SK-N-SH (cell line): ENCODE measurements around the gene MSI1.
A peak's percentile ranks its signal among the peaks of the same experiment; 100 is the strongest.

ENCODE experiments used
- FOSL2 ChIP-seq: IDR thresholded peaks from 2 replicates; pipeline ENCODE4 v1.4.0; 2012; ENCODE audit warnings: low read depth, mild to moderate bottlenecking, moderate library complexity, borderline replicate concordance
- RAD21 ChIP-seq: IDR thresholded peaks from 2 replicates; pipeline ENCODE4 v1.6.1; 2012; ENCODE audit warnings: mild to moderate bottlenecking, low read length
- SMC3 ChIP-seq: IDR thresholded peaks from 2 replicates; pipeline ENCODE4 v1.6.1; 2012; ENCODE audit warnings: low read depth, low read length, improper control_type of control experiment
- TF ChIP-seq, protein P1 (sequence below): IDR thresholded peaks from 2 replicates; pipeline ENCODE4 v1.6.1; 2012; ENCODE audit warnings: mild to moderate bottlenecking, low read depth, low read length, moderate library complexity
- TF ChIP-seq, protein P2 (sequence below): fragments of 200-600 bp; sonication (generic); IDR thresholded peaks from 2 replicates; pipeline ENCODE4 v1.6.1; 2017; ENCODE audit warnings: antibody characterized with exemption, mild to moderate bottlenecking, moderate library complexity

DNA sequence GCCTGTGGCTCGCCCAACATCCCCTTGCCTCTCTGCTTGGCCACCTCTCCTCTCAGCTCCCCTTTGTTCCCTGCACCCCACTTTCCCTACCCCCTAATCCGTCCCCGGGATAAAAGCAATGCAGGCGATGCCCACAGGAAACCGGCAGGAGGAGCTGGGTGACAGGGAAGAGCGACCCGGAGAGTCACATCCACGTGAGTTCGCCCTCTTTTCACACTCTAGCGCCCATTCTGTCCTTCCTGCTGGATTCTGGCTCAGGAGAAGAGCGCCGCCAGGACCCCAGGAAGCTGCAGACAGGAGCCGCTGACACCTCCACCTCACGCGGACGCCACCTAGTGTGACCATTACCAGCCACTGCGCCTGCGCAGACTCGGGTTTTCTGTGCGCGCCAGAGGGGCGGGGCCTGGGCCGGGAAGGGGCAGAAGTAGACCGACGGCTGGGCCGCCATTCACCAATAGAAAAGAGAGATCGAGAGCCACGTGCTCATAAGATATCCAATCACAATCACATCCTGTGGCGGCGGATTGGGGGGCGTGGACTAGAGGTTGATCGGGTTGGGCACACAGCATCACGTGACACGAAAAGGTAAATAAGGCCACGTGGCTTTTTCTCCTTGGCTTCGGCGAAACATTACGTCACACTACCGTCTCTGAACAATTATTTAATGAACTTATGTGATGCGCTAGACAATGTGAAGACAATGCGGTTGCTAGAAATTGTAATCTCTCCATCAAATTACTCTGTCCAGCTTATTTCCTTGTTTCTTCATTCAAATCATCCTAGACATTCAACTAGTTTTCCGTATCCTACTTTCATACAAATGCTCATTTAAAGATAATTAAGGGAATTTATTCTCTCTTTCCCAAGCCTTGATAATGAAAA is 51.5 kb downstream of the MSI1 start:
- TF ChIP-seq, protein P1, sequence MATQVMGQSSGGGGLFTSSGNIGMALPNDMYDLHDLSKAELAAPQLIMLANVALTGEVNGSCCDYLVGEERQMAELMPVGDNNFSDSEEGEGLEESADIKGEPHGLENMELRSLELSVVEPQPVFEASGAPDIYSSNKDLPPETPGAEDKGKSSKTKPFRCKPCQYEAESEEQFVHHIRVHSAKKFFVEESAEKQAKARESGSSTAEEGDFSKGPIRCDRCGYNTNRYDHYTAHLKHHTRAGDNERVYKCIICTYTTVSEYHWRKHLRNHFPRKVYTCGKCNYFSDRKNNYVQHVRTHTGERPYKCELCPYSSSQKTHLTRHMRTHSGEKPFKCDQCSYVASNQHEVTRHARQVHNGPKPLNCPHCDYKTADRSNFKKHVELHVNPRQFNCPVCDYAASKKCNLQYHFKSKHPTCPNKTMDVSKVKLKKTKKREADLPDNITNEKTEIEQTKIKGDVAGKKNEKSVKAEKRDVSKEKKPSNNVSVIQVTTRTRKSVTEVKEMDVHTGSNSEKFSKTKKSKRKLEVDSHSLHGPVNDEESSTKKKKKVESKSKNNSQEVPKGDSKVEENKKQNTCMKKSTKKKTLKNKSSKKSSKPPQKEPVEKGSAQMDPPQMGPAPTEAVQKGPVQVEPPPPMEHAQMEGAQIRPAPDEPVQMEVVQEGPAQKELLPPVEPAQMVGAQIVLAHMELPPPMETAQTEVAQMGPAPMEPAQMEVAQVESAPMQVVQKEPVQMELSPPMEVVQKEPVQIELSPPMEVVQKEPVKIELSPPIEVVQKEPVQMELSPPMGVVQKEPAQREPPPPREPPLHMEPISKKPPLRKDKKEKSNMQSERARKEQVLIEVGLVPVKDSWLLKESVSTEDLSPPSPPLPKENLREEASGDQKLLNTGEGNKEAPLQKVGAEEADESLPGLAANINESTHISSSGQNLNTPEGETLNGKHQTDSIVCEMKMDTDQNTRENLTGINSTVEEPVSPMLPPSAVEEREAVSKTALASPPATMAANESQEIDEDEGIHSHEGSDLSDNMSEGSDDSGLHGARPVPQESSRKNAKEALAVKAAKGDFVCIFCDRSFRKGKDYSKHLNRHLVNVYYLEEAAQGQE: no peak
- TF ChIP-seq RAD21 (peak; percentile 31; the same call in 1 of the 2 replicates), SMC3 (peak; percentile 10; the same call in 1 of the 2 replicates), FOSL2 (no peak)
- TF ChIP-seq, protein P2, sequence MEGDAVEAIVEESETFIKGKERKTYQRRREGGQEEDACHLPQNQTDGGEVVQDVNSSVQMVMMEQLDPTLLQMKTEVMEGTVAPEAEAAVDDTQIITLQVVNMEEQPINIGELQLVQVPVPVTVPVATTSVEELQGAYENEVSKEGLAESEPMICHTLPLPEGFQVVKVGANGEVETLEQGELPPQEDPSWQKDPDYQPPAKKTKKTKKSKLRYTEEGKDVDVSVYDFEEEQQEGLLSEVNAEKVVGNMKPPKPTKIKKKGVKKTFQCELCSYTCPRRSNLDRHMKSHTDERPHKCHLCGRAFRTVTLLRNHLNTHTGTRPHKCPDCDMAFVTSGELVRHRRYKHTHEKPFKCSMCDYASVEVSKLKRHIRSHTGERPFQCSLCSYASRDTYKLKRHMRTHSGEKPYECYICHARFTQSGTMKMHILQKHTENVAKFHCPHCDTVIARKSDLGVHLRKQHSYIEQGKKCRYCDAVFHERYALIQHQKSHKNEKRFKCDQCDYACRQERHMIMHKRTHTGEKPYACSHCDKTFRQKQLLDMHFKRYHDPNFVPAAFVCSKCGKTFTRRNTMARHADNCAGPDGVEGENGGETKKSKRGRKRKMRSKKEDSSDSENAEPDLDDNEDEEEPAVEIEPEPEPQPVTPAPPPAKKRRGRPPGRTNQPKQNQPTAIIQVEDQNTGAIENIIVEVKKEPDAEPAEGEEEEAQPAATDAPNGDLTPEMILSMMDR: peak; percentile 69
